GM12872 (cell line): ENCODE measurements around the gene SLC36A2.

Experiments used
- TF ChIP-seq, protein P1 (sequence below): IDR thresholded peaks from 3 replicates; pipeline ENCODE4 v1.5.1; 2011; ENCODE audit warnings: low read depth, mild to moderate bottlenecking, low read length, moderate library complexity; ENCODE audit not compliant: insufficient read depth

SLC36A2 gene

DNA sequence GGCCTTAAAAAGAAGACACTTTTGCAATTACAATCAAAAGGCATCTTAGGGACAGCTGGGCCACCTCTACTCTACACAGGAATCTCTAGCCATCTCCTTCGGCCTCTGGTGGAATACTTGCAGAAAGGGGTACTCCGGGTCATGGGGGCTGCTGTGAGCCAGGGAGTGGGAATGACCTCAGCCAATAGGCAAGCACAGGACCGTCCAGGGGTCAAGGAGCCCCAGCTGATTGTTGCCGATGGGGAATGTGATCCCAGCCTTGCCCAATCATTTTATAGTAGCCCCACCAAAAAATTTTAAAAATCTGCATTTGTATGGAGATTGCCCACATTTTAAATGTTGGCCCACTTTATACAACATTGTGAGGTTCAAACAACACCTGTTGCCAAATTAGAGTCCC is 26.9 kb downstream of the SLC36A2 start:
- TF ChIP-seq, protein P1, sequence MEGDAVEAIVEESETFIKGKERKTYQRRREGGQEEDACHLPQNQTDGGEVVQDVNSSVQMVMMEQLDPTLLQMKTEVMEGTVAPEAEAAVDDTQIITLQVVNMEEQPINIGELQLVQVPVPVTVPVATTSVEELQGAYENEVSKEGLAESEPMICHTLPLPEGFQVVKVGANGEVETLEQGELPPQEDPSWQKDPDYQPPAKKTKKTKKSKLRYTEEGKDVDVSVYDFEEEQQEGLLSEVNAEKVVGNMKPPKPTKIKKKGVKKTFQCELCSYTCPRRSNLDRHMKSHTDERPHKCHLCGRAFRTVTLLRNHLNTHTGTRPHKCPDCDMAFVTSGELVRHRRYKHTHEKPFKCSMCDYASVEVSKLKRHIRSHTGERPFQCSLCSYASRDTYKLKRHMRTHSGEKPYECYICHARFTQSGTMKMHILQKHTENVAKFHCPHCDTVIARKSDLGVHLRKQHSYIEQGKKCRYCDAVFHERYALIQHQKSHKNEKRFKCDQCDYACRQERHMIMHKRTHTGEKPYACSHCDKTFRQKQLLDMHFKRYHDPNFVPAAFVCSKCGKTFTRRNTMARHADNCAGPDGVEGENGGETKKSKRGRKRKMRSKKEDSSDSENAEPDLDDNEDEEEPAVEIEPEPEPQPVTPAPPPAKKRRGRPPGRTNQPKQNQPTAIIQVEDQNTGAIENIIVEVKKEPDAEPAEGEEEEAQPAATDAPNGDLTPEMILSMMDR: no peak

DNA sequence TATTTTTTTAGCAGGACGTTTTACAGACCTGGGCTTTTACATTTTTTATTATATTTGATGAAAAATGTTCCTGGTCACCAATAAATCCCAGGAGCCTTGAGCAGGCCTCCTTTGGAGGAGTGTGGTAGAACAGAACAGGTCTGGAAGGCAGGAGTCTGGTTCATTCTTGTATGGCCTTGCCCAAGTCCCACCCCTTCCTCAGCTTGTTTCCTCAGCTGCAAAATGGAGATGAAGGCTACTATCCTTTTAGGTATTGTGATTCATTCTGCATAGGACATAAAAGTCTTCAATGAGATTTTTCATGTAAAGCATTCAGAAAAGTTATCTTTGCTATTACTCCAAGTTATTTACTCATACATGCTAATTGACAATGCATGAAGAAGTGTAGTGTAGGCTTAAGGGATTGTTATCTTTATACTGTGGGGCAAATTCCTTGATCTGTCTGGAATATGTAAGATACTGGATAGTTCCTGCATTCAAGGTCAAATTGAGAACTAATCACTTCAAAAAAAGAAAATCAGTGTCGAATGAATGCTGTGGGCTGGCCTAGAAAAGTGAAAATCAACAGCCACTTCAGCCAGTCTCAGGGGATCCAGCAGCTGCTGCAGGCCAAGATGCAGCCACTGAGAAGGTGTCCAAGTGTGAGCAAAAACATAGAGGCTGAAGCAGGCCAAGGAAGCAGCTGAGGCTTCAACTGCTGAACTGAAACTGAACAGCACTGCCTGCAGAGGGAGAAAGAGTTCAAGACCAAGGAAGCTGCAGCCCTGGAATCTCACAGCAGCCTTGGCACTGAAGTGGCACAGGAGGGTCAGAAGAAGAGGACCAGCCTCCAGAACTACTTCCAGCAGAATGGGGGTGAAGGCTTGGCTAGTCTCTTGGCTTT is 28.3 kb downstream of the SLC36A2 start:
- TF ChIP-seq, protein P1: peak; percentile 38; the same call in 1 of the 3 replicates

DNA sequence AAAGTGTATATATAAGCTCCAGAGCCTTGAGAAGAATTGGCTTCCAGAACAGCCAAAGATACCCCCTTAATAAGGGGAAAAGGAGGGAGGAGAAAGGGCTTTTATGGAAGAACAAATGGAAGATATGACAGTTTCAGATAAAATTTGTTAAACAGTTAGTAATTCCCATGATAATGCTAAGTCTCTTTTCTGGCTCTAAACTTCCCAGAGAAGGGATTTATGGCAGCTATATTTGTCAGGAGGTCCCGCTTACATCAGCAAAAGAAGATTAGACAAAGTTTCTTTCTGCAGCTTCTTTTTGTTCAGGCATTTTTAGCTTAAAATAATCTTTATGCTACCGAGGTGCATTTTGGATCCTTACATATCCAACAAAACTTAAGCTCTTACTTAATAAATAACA is 29.5 kb downstream of the SLC36A2 start:
- TF ChIP-seq, protein P1: no peak

DNA sequence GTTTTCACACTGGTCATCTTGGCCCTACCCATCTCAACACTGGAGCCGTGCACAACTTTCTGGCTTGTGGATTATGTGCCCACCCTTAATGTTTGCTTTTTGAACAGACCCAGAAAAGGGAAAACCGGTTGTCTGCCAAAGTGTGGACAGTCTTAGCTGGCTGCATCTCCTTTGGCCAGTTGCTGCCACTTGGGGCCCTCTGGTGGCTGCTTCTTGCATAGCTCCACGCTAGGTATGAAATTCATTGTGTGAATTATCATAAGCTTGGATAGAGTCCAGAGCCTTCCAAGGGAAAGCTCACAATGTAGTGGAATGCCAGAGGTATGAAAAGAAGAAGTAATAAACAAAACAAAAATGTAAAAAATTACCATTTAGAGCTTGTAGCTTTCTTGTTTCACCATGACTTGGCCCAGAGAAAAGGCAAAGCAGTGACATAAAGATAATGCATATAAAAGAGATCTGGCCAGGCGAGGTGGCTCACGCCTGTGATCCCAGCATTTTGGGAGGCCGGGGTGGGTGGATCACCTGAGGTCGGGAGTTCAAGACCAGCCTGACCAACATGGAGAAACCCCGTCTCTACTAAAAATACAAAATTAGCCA is 31.3 kb downstream of the SLC36A2 start:
- TF ChIP-seq, protein P1: peak; percentile 95

DNA sequence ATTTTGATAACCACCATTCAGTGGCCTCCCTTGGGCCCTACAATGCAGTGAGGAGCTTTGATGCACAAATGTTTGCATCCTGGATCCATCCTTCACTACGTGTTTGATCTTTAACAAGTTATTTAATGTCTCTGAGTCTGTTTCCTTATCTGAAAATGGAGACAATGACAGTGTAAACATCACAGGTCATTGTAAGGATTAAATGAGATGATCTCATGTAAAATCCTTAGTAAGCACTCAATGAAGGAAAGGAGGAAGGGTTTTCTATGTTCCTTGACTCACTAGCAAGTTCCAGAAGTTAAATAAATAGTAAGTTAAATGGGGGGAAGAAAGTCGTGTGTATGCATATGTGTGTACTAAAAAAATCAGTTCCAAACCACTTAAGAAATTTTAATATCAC is 34.0 kb downstream of the SLC36A2 start:
- TF ChIP-seq, protein P1: no peak

DNA sequence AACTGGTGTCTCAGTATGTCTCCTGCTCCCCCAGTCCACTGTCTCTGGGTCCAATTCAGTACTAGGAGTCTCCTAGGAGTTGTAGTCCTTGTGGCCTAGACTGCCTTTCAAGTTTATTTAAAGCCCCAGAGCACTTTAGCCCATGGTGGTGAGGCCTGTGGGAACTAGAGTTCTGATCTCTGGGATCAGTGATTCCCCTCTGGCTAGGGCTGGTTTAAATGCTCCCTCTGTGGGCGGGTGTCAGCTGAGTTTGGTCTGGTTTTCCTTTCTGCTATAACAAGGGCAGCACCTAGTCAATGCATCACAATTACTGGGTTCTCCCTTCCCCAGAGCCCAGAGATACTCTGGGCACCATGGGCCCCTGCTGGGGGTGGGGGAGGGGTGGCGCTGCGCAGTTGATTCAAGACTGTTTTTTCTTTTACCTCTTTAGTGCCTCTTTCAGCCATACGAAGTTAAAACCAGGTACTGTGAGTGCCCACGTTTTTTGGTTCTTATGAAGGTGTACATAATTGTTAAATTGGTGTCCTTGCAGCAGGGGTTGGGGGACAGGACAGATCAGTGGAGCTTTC is 34.5 kb downstream of the SLC36A2 start:
- TF ChIP-seq, protein P1: no peak

DNA sequence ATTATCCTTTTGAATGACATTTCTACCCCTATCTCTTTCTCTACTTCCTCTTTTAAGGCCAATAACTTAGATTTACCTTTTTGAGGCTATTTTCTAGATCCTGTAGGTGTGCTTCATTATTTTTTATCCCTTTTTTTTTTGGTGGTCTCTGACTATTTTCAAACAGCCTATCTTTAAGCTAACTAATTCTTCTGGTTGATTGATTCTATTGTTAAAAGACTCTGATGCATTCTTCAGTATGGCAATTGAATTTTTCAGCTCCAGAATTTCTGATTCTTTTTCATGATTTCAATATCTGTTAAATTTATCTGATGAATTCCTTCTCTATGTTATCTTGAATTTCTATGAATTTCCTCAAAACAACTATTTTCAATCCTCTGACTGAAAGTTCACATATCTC is 36.4 kb downstream of the SLC36A2 start:
- TF ChIP-seq, protein P1: no peak
